Measurements from ENCODE around the gene RCBTB1.

The RCBTB1 gene

GRCh38 chr13:49561062-49561410, 24.3 kb downstream of the RCBTB1 start (continued):
- no peak for TF ChIP-seq ZNF426 (tag by site-specific recombination; IDR thresholded peaks at IDR 0.05)

- no peaks in the 10 kb centered on the region for H3K9me3 ChIP-seq (ENCODE audit: control insufficient read depth, insufficient read depth, low read depth, low read length)
- no peak overlapping the region for H3K27ac ChIP-seq (ENCODE audit: extremely low read depth, low read depth, low read length)
- H3K36me3 ChIP-seq (ENCODE audit: control insufficient read depth in 2 of 2, insufficient read depth in 1 of 2, low read length in 2 of 2) = peaks cover 6 to 21% of the 10 kb centered on the region in 2 experiments
- ChIA-PET CTCF (interaction anchor here (0.6 to 1.4 kb wide), 7 partner anchors 18 to 579 kb away, joined by 3 to 4 read pairs (median 3); no protein-coding TSS in a partner anchor), POLR2A (interaction anchor here (0.7 to 0.8 kb wide), 2 partner anchors 116 to 603 kb away, joined by 3 read pairs; partner anchors contain the start of genes CAB39L and SETDB2)
- peaks cover 7% of the 10 kb centered on the region; the same call in 1 of the 2 replicates for H3K4me1 ChIP-seq (ENCODE audit: control insufficient read depth, insufficient read depth, low read length)
- no peak for TF ChIP-seq SALL2 (tag by site-specific recombination; IDR thresholded peaks at IDR 0.05; ENCODE audit: borderline replicate concordance)
- TF ChIP-seq PRDM6 (tag by site-specific recombination; IDR thresholded peaks at IDR 0.05) = 0 out of 2 replicates have a peak, but pooled peaks have one; percentile 9
- peak; percentile 54 for TF ChIP-seq FEZF1 (tag by site-specific recombination; IDR thresholded peaks at IDR 0.05)
- TF ChIP-seq ZBTB17 (tag by site-specific recombination; IDR thresholded peaks at IDR 0.05) = no peak
- no peak for TF ChIP-seq ZNF398 (tag by site-specific recombination; IDR thresholded peaks at IDR 0.05)
- no peak for TF ChIP-seq ZNF514 (tag by site-specific recombination; IDR thresholded peaks at IDR 0.05)
- no peak for TF ChIP-seq ZNF621 (tag by site-specific recombination; IDR thresholded peaks at IDR 0.05)
- H3K4me3 ChIP-seq (ENCODE audit: low read depth, low read length) = no peak overlapping the region
Measured at GRCh38 chr13:49560270-49561061, 24.9 kb downstream of the RCBTB1 start.

- no peak overlapping the region for H3K4me3 ChIP-seq (ENCODE audit: low read depth, low read length)
- POLR2A ChIA-PET = no interaction called here
- peaks cover 6 to 28% of the 10 kb centered on the region in 2 experiments for H3K36me3 ChIP-seq (ENCODE audit: control insufficient read depth in 2 of 2, insufficient read depth in 1 of 2, low read length in 2 of 2)
- peaks cover 7% of the 10 kb centered on the region; the same call in 1 of the 2 replicates for H3K4me1 ChIP-seq (ENCODE audit: control insufficient read depth, insufficient read depth, low read length)
- no peak overlapping the region for H3K27ac ChIP-seq (ENCODE audit: extremely low read depth, low read depth, low read length)
- H3K9me3 ChIP-seq (ENCODE audit: control insufficient read depth, insufficient read depth, low read depth, low read length) = no peaks in the 10 kb centered on the region
- CTCF ChIA-PET = no interaction called here
- 0 out of 2 replicates have a peak, but pooled peaks have one; percentile 16 for TF ChIP-seq ZNF580 (tag by site-specific recombination; IDR thresholded peaks at IDR 0.05)
- TF ChIP-seq ZBTB20 (tag by site-specific recombination; IDR thresholded peaks at IDR 0.05) = no peak
- no peak for TF ChIP-seq ZNF280C (tag by site-specific recombination; IDR thresholded peaks at IDR 0.05)
- peak; percentile 98 for TF ChIP-seq ZNF146 (tag by site-specific recombination; IDR thresholded peaks at IDR 0.05)
- TF ChIP-seq ZNF629 (tag by site-specific recombination; IDR thresholded peaks at IDR 0.05) = no peak
- TF ChIP-seq ZNF571 (tag by site-specific recombination; IDR thresholded peaks at IDR 0.05) = no peak
- no peak for TF ChIP-seq ZNF433 (tag by site-specific recombination; IDR thresholded peaks at IDR 0.05; ENCODE audit: low read depth)
- no peak for TF ChIP-seq ZNF624 (tag by site-specific recombination; IDR thresholded peaks at IDR 0.05)
- TF ChIP-seq SETDB1 (IDR thresholded peaks at IDR 0.05; ENCODE audit: insufficient read length, low read length) = no peak
Measured at GRCh38 chr13:49559006-49559405, 26.4 kb downstream of the RCBTB1 start.

Data from HEK293 (cell line).